ENCODE measurements around the gene NAPEPLD.
"Not testable (repeated sequence)": the region's sequence is repeated elsewhere in the genome, so short reads cannot be mapped to it uniquely, and the experiment has no call there.

DNA sequence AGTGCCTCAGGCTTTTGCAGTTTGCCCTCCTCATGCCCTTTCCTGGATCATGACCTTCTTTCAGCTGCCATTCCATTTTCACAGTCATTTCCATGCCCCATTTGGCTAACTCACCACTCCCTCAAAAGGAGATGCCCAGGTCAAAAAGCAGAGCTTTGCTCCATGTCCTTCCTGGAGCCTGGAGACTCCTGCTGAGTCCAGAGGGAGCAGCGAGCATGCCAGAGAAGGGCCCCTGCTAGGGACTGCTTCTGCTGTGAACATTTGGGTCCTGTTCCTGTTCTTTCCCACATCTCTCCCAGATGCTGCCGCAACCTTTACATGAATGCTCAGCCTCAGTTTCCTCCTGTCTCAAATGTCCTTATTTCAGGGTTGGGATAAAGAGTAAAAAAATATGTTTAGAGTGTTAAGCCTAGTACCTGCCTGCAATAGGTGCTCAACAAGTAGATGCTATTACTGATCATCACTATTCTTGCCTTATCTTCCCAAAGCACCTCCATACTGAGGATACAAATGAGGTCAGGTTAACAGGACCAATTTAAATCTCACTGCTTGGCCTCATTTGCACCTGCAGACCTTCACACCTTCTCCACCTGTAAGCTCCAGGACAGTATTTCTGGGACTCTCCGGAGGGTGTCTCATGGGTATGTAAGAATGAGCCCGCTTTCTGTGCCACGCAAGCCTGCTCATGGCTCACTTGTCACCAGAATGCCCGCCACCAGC, 23.0 kb upstream of the NAPEPLD start:
- not testable (repeated sequence) for TF ChIP-seq EP300 (IDR thresholded peaks at IDR 0.05)
- TF ChIP-seq, protein P1, sequence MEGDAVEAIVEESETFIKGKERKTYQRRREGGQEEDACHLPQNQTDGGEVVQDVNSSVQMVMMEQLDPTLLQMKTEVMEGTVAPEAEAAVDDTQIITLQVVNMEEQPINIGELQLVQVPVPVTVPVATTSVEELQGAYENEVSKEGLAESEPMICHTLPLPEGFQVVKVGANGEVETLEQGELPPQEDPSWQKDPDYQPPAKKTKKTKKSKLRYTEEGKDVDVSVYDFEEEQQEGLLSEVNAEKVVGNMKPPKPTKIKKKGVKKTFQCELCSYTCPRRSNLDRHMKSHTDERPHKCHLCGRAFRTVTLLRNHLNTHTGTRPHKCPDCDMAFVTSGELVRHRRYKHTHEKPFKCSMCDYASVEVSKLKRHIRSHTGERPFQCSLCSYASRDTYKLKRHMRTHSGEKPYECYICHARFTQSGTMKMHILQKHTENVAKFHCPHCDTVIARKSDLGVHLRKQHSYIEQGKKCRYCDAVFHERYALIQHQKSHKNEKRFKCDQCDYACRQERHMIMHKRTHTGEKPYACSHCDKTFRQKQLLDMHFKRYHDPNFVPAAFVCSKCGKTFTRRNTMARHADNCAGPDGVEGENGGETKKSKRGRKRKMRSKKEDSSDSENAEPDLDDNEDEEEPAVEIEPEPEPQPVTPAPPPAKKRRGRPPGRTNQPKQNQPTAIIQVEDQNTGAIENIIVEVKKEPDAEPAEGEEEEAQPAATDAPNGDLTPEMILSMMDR (IDR thresholded peaks at IDR 0.05), result not testable (repeated sequence)
